Stomach (tissue), 9 donors: Measurements from ENCODE around the gene RAB17. TPM values are rescaled to one million over a fixed set of nuclear protein-coding genes. Genes with fewer than 3 reads are reported as not detected.

Source experiments
- DNase-seq, 2 donors: peaks; one replicate each; pipeline versions ENCODE4 v3.0.0 to v3.0.0-alpha.2; 2013 to 2019
- H3K27ac ChIP-seq, 5 donors: fragments of 200-600 bp in 4 of 5; sonication (generic) in 4 of 5; one replicate each; pipeline ENCODE4 v1.5.1; 2013 to 2019; ENCODE audit warnings: mild to moderate bottlenecking in 1 of 5, moderate library complexity in 1 of 5
- H3K27me3 ChIP-seq, 3 donors: fragments of 200-600 bp; sonication (generic); one replicate each; pipeline ENCODE4 v1.5.1; 2017 to 2019; ENCODE audit warnings: mixed run types in 1 of 3
- H3K36me3 ChIP-seq, 4 donors: fragments of 200-600 bp; sonication (generic); 1 replicate in 3 of 4; 2 replicates in 1 of 4; pipeline ENCODE4 v1.5.1; 2016 to 2019
- H3K4me1 ChIP-seq, 4 donors: fragments of 200-600 bp; sonication (generic); one replicate each; pipeline ENCODE4 v1.5.1; 2016 to 2019
- H3K4me3 ChIP-seq, 4 donors: fragments of 200-600 bp; sonication (generic) in 3 of 4; one replicate each; pipeline ENCODE4 v1.5.1; 2016 to 2019; ENCODE audit warnings: mild to moderate bottlenecking in 1 of 4
- H3K9me3 ChIP-seq, 4 donors: fragments of 200-600 bp; sonication (generic); one replicate each; pipeline ENCODE4 v1.5.1; 2016 to 2019
- EP300 ChIP-seq: sonication (generic); formaldehyde crosslinking; IDR thresholded peaks from one replicate; pipeline ENCODE4 v1.6.1; 2017; ENCODE audit warnings: antibody characterized with exemption
- POLR2A ChIP-seq, 4 donors: fragments of 450-650 bp; IDR thresholded peaks; one replicate each; pipeline ENCODE4 v1.6.1; 2016; ENCODE audit warnings: antibody characterized with exemption in 4 of 4, control low read depth in 2 of 4, mild to moderate bottlenecking in 1 of 4, moderate library complexity in 1 of 4
- POLR2AphosphoS5 ChIP-seq, 3 donors: sonication (generic); formaldehyde crosslinking; IDR thresholded peaks; one replicate each; pipeline ENCODE4 v1.6.1; 2016; ENCODE audit warnings: antibody characterized with exemption in 3 of 3
- WGBS, 5 donors: extraction: QIAGEN DNeasy Blood & Tissue Kit in 3 of 5; methylation state at CpG; one replicate each; pipeline versions ENCODE4 v1.1.5 to v1.1.7; 2013 to 2018; 5-methylcytosine and 5-hydroxymethylcytosine counted together
- intact Hi-C: fragments of 100-400 bp; cut with DNase I; formaldehyde crosslinking; loops from one replicate; pipeline ENCODE4 v1.15.1; 2023; ENCODE audit warnings: low total_unique reads
- polyA plus RNA-seq, 3 donors: library from polyadenylated mRNA; stranded (reverse); fragments of 200-250 nt; gene quantifications; one replicate each; pipeline ENCODE4 v1.2.3, GENCODE V29; 2013
- small RNA-seq, 4 donors: library from RNA; depleted of rRNA; stranded (forward); fragments of <200 nt; gene quantifications; one replicate each; pipeline ENCODE3, GENCODE V24; 2016
- total RNA-seq, 5 donors: library from RNA; depleted of rRNA; stranded (reverse); fragments of >200 nt; gene quantifications; one replicate each; pipeline versions ENCODE4 v1.1.0 to v1.2.3, GENCODE V29; 2014 to 2016
- TF ChIP-seq, protein P1 (sequence below), 7 experiments: fragments of 450-650 bp in 4 of 7; fragments of 200-600 bp in 3 of 7; sonication (generic) in 3 of 7; IDR thresholded peaks; one replicate each; pipeline ENCODE4 v1.5.1; 2016 to 2019; ENCODE audit warnings: antibody characterized with exemption in 7 of 7, control low read depth in 2 of 7, mild to moderate bottlenecking in 1 of 7
- donor health status: healthy with polysubstance abuse.
- donor health status: Bipolar disorder and iron deficiency.
- donor health status: healthy.

Gene RAB17
- total and polyA plus RNA-seq, 8 donors, result 8.8 to 187 (median 50.8) TPM

DNA sequence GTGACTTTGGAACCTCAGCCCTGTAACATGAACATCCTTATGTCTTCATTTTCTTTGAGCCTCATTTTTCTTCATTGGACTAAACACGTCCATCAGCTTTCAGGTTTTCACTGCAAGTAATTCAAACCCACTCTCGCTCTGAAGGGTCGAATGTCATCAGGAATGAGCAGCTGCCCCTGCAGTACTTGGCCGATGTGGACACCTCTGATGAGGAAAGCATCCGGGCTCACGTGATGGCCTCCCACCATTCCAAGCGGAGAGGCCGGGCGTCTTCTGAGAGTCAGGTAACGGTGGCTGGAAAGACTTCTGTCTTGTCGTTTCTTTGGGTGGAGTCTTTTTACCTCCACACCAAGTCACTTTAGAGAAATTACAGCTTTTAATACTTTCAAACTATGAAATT is 63.3 kb downstream of the RAB17 start:
- intact Hi-C loops, result no loop called here
- H3K9me3 ChIP-seq, result no peaks in the 10 kb centered on the region
- 88 to 92% (median 90%) methylated on average over 11 of the region's 11 CpGs for WGBS, 5 donors
- TF ChIP-seq, protein P1, sequence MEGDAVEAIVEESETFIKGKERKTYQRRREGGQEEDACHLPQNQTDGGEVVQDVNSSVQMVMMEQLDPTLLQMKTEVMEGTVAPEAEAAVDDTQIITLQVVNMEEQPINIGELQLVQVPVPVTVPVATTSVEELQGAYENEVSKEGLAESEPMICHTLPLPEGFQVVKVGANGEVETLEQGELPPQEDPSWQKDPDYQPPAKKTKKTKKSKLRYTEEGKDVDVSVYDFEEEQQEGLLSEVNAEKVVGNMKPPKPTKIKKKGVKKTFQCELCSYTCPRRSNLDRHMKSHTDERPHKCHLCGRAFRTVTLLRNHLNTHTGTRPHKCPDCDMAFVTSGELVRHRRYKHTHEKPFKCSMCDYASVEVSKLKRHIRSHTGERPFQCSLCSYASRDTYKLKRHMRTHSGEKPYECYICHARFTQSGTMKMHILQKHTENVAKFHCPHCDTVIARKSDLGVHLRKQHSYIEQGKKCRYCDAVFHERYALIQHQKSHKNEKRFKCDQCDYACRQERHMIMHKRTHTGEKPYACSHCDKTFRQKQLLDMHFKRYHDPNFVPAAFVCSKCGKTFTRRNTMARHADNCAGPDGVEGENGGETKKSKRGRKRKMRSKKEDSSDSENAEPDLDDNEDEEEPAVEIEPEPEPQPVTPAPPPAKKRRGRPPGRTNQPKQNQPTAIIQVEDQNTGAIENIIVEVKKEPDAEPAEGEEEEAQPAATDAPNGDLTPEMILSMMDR (IDR thresholded peaks at IDR 0.05), result no peak
- TF ChIP-seq POLR2A (IDR thresholded peaks at IDR 0.05) (no peak), POLR2AphosphoS5 (IDR thresholded peaks at IDR 0.05) (no peak), EP300 (no peak)
- H3K27ac ChIP-seq, result no peak overlapping the region
- no peak overlapping the region for H3K4me3 ChIP-seq
- peaks cover 0 to 86% (median 41%) of the 10 kb centered on the region in 4 donors for H3K36me3 ChIP-seq
- H3K27me3 ChIP-seq, result no peaks in the 10 kb centered on the region
- peaks cover 0 to 8% (median 4%) of the 10 kb centered on the region in 4 donors for H3K4me1 ChIP-seq
- no peak for DNase-seq

DNA sequence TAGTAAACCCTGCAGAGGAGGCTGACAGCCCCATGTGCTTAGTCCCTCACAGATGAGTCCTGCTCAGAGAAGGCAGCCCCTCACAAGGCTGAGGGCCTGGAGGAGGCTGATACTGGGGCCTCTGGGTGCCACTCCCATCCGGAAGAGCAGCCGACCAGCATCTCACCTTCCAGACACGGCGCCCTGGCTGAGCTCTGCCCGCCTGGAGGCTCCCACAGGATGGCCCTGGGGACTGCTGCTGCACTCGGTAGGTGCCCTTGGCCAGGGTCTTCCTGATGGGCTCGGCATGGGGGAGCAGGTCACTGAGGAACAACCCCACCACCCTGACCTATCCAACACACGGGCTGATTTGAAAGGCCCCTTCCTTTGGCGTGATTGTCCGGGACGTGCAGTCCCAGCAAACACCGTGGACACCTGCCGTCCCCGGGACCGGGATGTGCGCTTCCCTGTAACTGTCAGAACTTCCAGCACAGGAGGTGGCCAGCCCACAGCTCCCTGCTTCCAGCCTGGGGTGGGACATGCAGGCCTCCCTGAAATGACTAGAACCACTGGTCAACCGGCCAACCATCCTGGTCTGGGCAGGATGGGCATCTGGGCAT is 64.9 kb downstream of the RAB17 start:
- no peak overlapping the region for H3K27ac ChIP-seq
- H3K9me3 ChIP-seq, result no peaks in the 10 kb centered on the region
- H3K4me1 ChIP-seq, result peaks cover 0 to 8% (median 4%) of the 10 kb centered on the region in 4 donors
- H3K4me3 ChIP-seq, result no peak overlapping the region
- no peak for DNase-seq
- TF ChIP-seq EP300 (no peak), POLR2AphosphoS5 (IDR thresholded peaks at IDR 0.05) (no peak), POLR2A (IDR thresholded peaks at IDR 0.05) (no peak)
- TF ChIP-seq, protein P1 (IDR thresholded peaks at IDR 0.05), result no peak
- 91 to 94% (median 93%) methylated on average over 6 to 17 of the region's 17 CpGs for WGBS, 5 donors
- peaks cover 0 to 70% (median 34%) of the 10 kb centered on the region in 4 donors for H3K36me3 ChIP-seq
- no peaks in the 10 kb centered on the region for H3K27me3 ChIP-seq
- intact Hi-C loops, result no loop called here

DNA sequence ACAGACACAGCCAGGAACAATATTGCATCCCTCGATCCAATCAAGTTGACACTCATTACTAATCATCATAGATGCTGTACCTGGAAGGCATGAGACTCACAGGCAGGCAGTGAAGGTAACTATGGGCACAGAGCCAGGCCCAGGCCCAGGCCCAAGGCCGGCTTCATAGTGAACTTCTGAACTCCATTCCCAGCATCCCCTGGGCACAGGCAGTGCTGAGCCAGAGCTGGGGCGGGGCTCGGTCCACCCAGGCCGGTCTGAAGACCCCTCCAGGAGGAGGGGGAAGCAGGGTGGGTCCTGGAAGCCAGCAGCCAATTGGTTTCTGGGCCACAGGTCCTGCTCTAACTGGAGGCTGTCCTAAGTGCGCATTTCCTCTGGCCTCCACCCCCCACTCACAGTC is 65.9 kb downstream of the RAB17 start:
- DNase-seq, result peak; percentile 21 to 43
- Histone ChIP-seq H3K4me3 (no peak overlapping the region), H3K4me1 (peaks cover 0 to 8% (median 4%) of the 10 kb centered on the region in 4 donors), H3K36me3 (peaks cover 6 to 68% (median 29%) of the 10 kb centered on the region in 4 donors), H3K27me3 (no peaks in the 10 kb centered on the region), H3K27ac (no peak overlapping the region), H3K9me3 (no peaks in the 10 kb centered on the region)
- WGBS, 5 donors, result 35 to 66% (median 47%) methylated on average over 2 to 6 of the region's 6 CpGs
- intact Hi-C loops, result no loop called here
- TF ChIP-seq EP300 (no peak), POLR2AphosphoS5 (IDR thresholded peaks at IDR 0.05) (no peak), POLR2A (IDR thresholded peaks at IDR 0.05) (no peak)
- TF ChIP-seq, protein P1 (IDR thresholded peaks at IDR 0.05), result no peak

Small RNAs within 50 kb of the gene (small RNA-seq; reads per million reads assigned to genes)
- gene RNU6-1140P, result 0 reads per million in 4 donors

Other genes with a start within 250 kb of the RAB17 start
- gene COL6A3, start 176.6 kb downstream of the RAB17 start, total RNA-seq, result 100 to 1,000 TPM; 105 to 411 (median 138) TPM
- gene COL6A3, start 176.6 kb downstream of the RAB17 start, polyA plus RNA-seq, result 10 to 100 TPM in 2 of 3 donors, 1 to 10 TPM in 1; 9.3 to 23.3 (median 12.0) TPM
- 100 to 1,000 TPM; 182 to 657 (median 436) TPM for gene MLPH, start 103.5 kb downstream of the RAB17 start, total RNA-seq
- 100 to 1,000 TPM in 1 of 3 donors, 10 to 100 TPM in 2; 61.3 to 308 (median 72.6) TPM for gene MLPH, start 103.5 kb downstream of the RAB17 start, polyA plus RNA-seq
- gene PRLH, start 24.2 kb downstream of the RAB17 start, total RNA-seq, result not detected
- gene PRLH, start 24.2 kb downstream of the RAB17 start, polyA plus RNA-seq, result not detected
- 100 to 1,000 TPM; 126 to 201 (median 152) TPM for gene LRRFIP1, start 36.9 kb upstream of the RAB17 start, total RNA-seq
- 10 to 100 TPM; 31.6 to 43.7 (median 40.6) TPM for gene LRRFIP1, start 36.9 kb upstream of the RAB17 start, polyA plus RNA-seq
- gene RBM44, start 208.0 kb upstream of the RAB17 start, total RNA-seq, result 1 to 10 TPM in 3 of 5 donors, under 1 TPM in 1, not detected in 1; under 0.01 to 2.4 (median 1.9) TPM
- gene RBM44, start 208.0 kb upstream of the RAB17 start, polyA plus RNA-seq, result under 1 TPM in 1 of 3 donors, not detected in 2; 0.35 TPM